Amygdala (tissue), 56 donors: Measurements from ENCODE around the gene MORC1.
A peak's percentile ranks its signal among the peaks of the same experiment; 100 is the strongest.

Experiments used
- DNase-seq, 56 donors: peaks; one replicate each; lab custom pipeline; 2025; lab: John Stamatoyannopoulos, UW

MORC1 gene

GRCh38 chr3:109035082-109035481 is 82.9 kb downstream of the MORC1 start:
- DNase-seq: no peak

- DNase-seq: no peak
Measured at GRCh38 chr3:109033000-109033660, 84.8 kb downstream of the MORC1 start.

GRCh38 chr3:109028753-109029152 is 89.2 kb downstream of the MORC1 start:
- no peak for DNase-seq

GRCh38 chr3:109026821-109027220 is 91.1 kb downstream of the MORC1 start:
- no peak for DNase-seq

- no peak for DNase-seq
Measured at GRCh38 chr3:109025896-109026295, 92.0 kb downstream of the MORC1 start.

GRCh38 chr3:109023656-109024254 is 94.2 kb downstream of the MORC1 start:
- peak in 27 of 56 donors; percentile 0 to 53 (median 4) for DNase-seq

GRCh38 chr3:109023167-109023566 is 94.8 kb downstream of the MORC1 start:
- DNase-seq: no peak

GRCh38 chr3:109021556-109021955 is 96.4 kb downstream of the MORC1 start:
- DNase-seq: no peak

GRCh38 chr3:109018828-109019227 is 99.1 kb downstream of the MORC1 start:
- DNase-seq: no peak

GRCh38 chr3:109005443-109005842 is 112.5 kb downstream of the MORC1 start:
- DNase-seq: no peak

GRCh38 chr3:108998436-108998835 is 119.5 kb downstream of the MORC1 start:
- DNase-seq: no peak

- no peak for DNase-seq
Measured at GRCh38 chr3:108985844-108986243, 132.1 kb downstream of the MORC1 start.

GRCh38 chr3:108983051-108983450 is 134.9 kb downstream of the MORC1 start:
- no peak for DNase-seq

- DNase-seq: no peak
Measured at GRCh38 chr3:108976058-108976457, 141.9 kb downstream of the MORC1 start.

GRCh38 chr3:108973019-108973418 is 144.9 kb downstream of the MORC1 start:
- DNase-seq: no peak

- no peak for DNase-seq
Measured at GRCh38 chr3:108972482-108972881, 145.5 kb downstream of the MORC1 start.

GRCh38 chr3:108970561-108970960 is 147.4 kb downstream of the MORC1 start:
- DNase-seq: no peak

- DNase-seq: no peak
Measured at GRCh38 chr3:108966773-108967172, 151.2 kb downstream of the MORC1 start.

GRCh38 chr3:108959017-108959416 is 158.9 kb downstream of the MORC1 start:
- no peak for DNase-seq

GRCh38 chr3:108953700-108954099 is 164.2 kb downstream of the MORC1 start, which contains the start of gene GUCA1C:
GUCA1C (minus strand) TSS chr3:108953879; CDS start chr3:108953762, 117 bp downstream.
- no peak for DNase-seq

- DNase-seq: no peak
Measured at GRCh38 chr3:108953210-108953609, 164.7 kb downstream of the MORC1 start.

- DNase-seq: no peak
Measured at GRCh38 chr3:108951820-108952501, 166.0 kb downstream of the MORC1 start.
